CD4-positive, alpha-beta T cell treated with Interleukin-2 at 100 ng/mL for 4 hours (primary cell): Measurements from ENCODE around the gene PTGS1.
A peak's percentile ranks its signal among the peaks of the same experiment; 100 is the strongest.
"Not testable (repeated sequence)": the region's sequence is repeated elsewhere in the genome, so short reads cannot be mapped to it uniquely, and the experiment has no call there.

ENCODE experiments used
- DNase-seq: peaks from one replicate; pipeline ENCODE4 v3.0.0-alpha.2; 2020; ENCODE audit warnings: low spot score

Gene PTGS1

GRCh38 chr9:122347348-122348287 is 23.2 kb upstream of the PTGS1 start:
- no peak for DNase-seq

- DNase-seq: no peak
Measured at GRCh38 chr9:122348288-122348777, 22.5 kb upstream of the PTGS1 start.

- no peak for DNase-seq
Measured at GRCh38 chr9:122348791-122349190, 22.0 kb upstream of the PTGS1 start.

- no peak for DNase-seq
Measured at GRCh38 chr9:122349201-122349600, 21.6 kb upstream of the PTGS1 start.

GRCh38 chr9:122350577-122351355 is 20.1 kb upstream of the PTGS1 start:
- DNase-seq: peak; percentile 74

GRCh38 chr9:122354536-122355199 is 16.2 kb upstream of the PTGS1 start:
- DNase-seq: no peak

GRCh38 chr9:122355336-122355875 is 15.4 kb upstream of the PTGS1 start:
- no peak for DNase-seq

- no peak for DNase-seq
Measured at GRCh38 chr9:122356627-122357026, 14.2 kb upstream of the PTGS1 start.

- no peak for DNase-seq
Measured at GRCh38 chr9:122360891-122361290, 9.9 kb upstream of the PTGS1 start.

GRCh38 chr9:122363131-122363530 is 7.7 kb upstream of the PTGS1 start:
- DNase-seq: not testable (repeated sequence)

GRCh38 chr9:122364117-122364782 is 6.6 kb upstream of the PTGS1 start:
- no peak for DNase-seq

GRCh38 chr9:122364783-122365150 is 6.1 kb upstream of the PTGS1 start:
- no peak for DNase-seq

- DNase-seq: no peak
Measured at GRCh38 chr9:122366074-122366660, 4.7 kb upstream of the PTGS1 start.

GRCh38 chr9:122367065-122367464 is 3.8 kb upstream of the PTGS1 start:
- DNase-seq: no peak

GRCh38 chr9:122367774-122368460 is 2.9 kb upstream of the PTGS1 start:
- no peak for DNase-seq

GRCh38 chr9:122368642-122369041 is 2.2 kb upstream of the PTGS1 start:
- no peak for DNase-seq

GRCh38 chr9:122370303-122370702 is 521 bp upstream of the PTGS1 start:
- no peak for DNase-seq

GRCh38 chr9:122371846-122372245 is 1.0 kb downstream of the PTGS1 start:
- DNase-seq: no peak

GRCh38 chr9:122372856-122373845 is 2.3 kb downstream of the PTGS1 start:
- DNase-seq: no peak
